ENCODE measurements around the gene ZGRF1. TPM values are rescaled to one million over a fixed set of nuclear protein-coding genes. Genes with fewer than 3 reads are reported as not detected.

Gene ZGRF1
- total RNA-seq, 1 donor from 2014 or later: 2.4 TPM

- no peak for TF ChIP-seq CTCF (IDR thresholded peaks at IDR 0.05; ENCODE audit: insufficient read depth, low read length, severe bottlenecking)
- no peak for FAIRE-seq
- Histone ChIP-seq H3K36me3 (ENCODE audit: control insufficient read depth, insufficient read depth, low read length) (no peaks in the 10 kb centered on the region), H3K27me3 (ENCODE audit: control insufficient read depth, insufficient read depth, low read length) (peaks cover 72% of the 10 kb centered on the region), H3K4me3 (ENCODE audit: low read depth, low read length) (no peak overlapping the region)
- DNase-seq (ENCODE audit: low read depth): no peak
Measured at GRCh38 chr4:112520598-112521122, 116.0 kb downstream of the ZGRF1 start.

- TF ChIP-seq CTCF (IDR thresholded peaks at IDR 0.05; ENCODE audit: insufficient read depth, low read length, severe bottlenecking): no peak
- H3K27me3 ChIP-seq (ENCODE audit: control insufficient read depth, insufficient read depth, low read length): peaks cover 75% of the 10 kb centered on the region
- H3K4me3 ChIP-seq (ENCODE audit: low read depth, low read length): no peak overlapping the region
- no peak for FAIRE-seq
- no peaks in the 10 kb centered on the region for H3K36me3 ChIP-seq (ENCODE audit: control insufficient read depth, insufficient read depth, low read length)
- no peak for DNase-seq (ENCODE audit: low read depth)
Measured at GRCh38 chr4:112519689-112520597, 116.8 kb downstream of the ZGRF1 start.

- H3K4me3 ChIP-seq (ENCODE audit: low read depth, low read length): no peak overlapping the region
- no peak for FAIRE-seq
- H3K27me3 ChIP-seq (ENCODE audit: control insufficient read depth, insufficient read depth, low read length): peaks cover 81% of the 10 kb centered on the region
Measured at GRCh38 chr4:112518675-112519074, 118.0 kb downstream of the ZGRF1 start.

GRCh38 chr4:112517911-112518310 lies 118.8 kb downstream of the ZGRF1 start:
- H3K36me3 ChIP-seq (ENCODE audit: control insufficient read depth, insufficient read depth, low read length): no peaks in the 10 kb centered on the region
- no peak for TF ChIP-seq CTCF (IDR thresholded peaks at IDR 0.05; ENCODE audit: insufficient read depth, low read length, severe bottlenecking)
- no peak for DNase-seq (ENCODE audit: low read depth)

More at GRCh38 chr4:112518675-112519074, 118.0 kb downstream of the ZGRF1 start:
- no peaks in the 10 kb centered on the region for H3K36me3 ChIP-seq (ENCODE audit: control insufficient read depth, insufficient read depth, low read length)
- no peak for TF ChIP-seq CTCF (IDR thresholded peaks at IDR 0.05; ENCODE audit: insufficient read depth, low read length, severe bottlenecking)
- no peak for DNase-seq (ENCODE audit: low read depth)

GRCh38 chr4:112517067-112517634 lies 119.6 kb downstream of the ZGRF1 start:
- DNase-seq (ENCODE audit: low read depth) (no peak), FAIRE-seq (no peak)
- Histone ChIP-seq H3K27me3 (ENCODE audit: control insufficient read depth, insufficient read depth, low read length) (peaks cover 77% of the 10 kb centered on the region), H3K4me3 (ENCODE audit: low read depth, low read length) (no peak overlapping the region), H3K36me3 (ENCODE audit: control insufficient read depth, insufficient read depth, low read length) (no peaks in the 10 kb centered on the region)
- TF ChIP-seq CTCF (IDR thresholded peaks at IDR 0.05; ENCODE audit: insufficient read depth, low read length, severe bottlenecking): no peak

More at GRCh38 chr4:112517911-112518310, 118.8 kb downstream of the ZGRF1 start:
- H3K4me3 ChIP-seq (ENCODE audit: low read depth, low read length): no peak overlapping the region
- peaks cover 77% of the 10 kb centered on the region for H3K27me3 ChIP-seq (ENCODE audit: control insufficient read depth, insufficient read depth, low read length)
- FAIRE-seq: no peak

Measured in bronchial epithelial cell (primary cell).